ENCODE measurements around the gene ZBTB32.

ZBTB32 gene

GRCh38 chr19:35751839-35752745, 47.7 kb downstream of the ZBTB32 start:
- Histone ChIP-seq H3K36me3 (ENCODE audit: control insufficient read depth in 2 of 2, insufficient read depth in 1 of 2, low read length in 2 of 2) (peaks cover 39 to 62% of the 10 kb centered on the region in 2 experiments), H3K4me1 (ENCODE audit: control insufficient read depth, insufficient read depth, low read length) (peaks cover 19% of the 10 kb centered on the region), H3K4me3 (ENCODE audit: low read depth, low read length) (no peak overlapping the region), H3K27ac (ENCODE audit: extremely low read depth, low read depth, low read length) (0 out of 2 replicates have a peak overlapping the region, but pooled peaks have one; percentile 2), H3K9me3 (ENCODE audit: control insufficient read depth, insufficient read depth, low read depth, low read length) (no peaks in the 10 kb centered on the region; the same call in none of the 2 replicates)
- TF ChIP-seq ZNF473 (tag by site-specific recombination; IDR thresholded peaks at IDR 0.05) (no peak), ZNF223 (tag by site-specific recombination; IDR thresholded peaks at IDR 0.05) (0 out of 2 replicates have a peak, but pooled peaks have one; percentile 55), ZNF398 (tag by site-specific recombination; IDR thresholded peaks at IDR 0.05) (no peak), ZNF624 (tag by site-specific recombination; IDR thresholded peaks at IDR 0.05) (no peak), SETDB1 (IDR thresholded peaks at IDR 0.05; ENCODE audit: insufficient read length, low read length) (no peak), ZBTB48 (tag by site-specific recombination; IDR thresholded peaks at IDR 0.05) (0 out of 2 replicates have a peak, but pooled peaks have one; percentile 33)
- POLR2A ChIA-PET = interaction anchor here (0.7 to 4.1 kb wide), 4 partner anchors 12 to 213 kb away, joined by 3 to 34 read pairs (median 4); no protein-coding TSS in a partner anchor
- CTCF ChIA-PET = interaction anchor here (0.6 to 2.3 kb wide), 6 partner anchors 21 to 820 kb away, joined by 3 to 7 read pairs (median 4); no protein-coding TSS in a partner anchor

- POLR2A ChIA-PET = interaction anchor here (1.0 to 4.1 kb wide), 2 partner anchors 12 to 51 kb away, joined by 4 to 34 read pairs; no protein-coding TSS in a partner anchor
Observed at GRCh38 chr19:35752746-35753350, 48.5 kb downstream of the ZBTB32 start.

GRCh38 chr19:35753634-35754369, 49.4 kb downstream of the ZBTB32 start:
- POLR2A ChIA-PET = interaction anchor here (0.7 to 0.8 kb wide), 2 partner anchors 13 to 23 kb away, joined by 3 to 6 read pairs; no protein-coding TSS in a partner anchor
- Histone ChIP-seq H3K4me1 (ENCODE audit: control insufficient read depth, insufficient read depth, low read length) (peaks cover 18% of the 10 kb centered on the region), H3K9me3 (ENCODE audit: control insufficient read depth, insufficient read depth, low read depth, low read length) (no peaks in the 10 kb centered on the region; the same call in 1 of the 2 replicates), H3K4me3 (ENCODE audit: low read depth, low read length) (no peak overlapping the region), H3K27ac (ENCODE audit: extremely low read depth, low read depth, low read length) (peak overlapping the region; percentile 17; the same call in 1 of the 2 replicates), H3K36me3 (ENCODE audit: control insufficient read depth in 2 of 2, insufficient read depth in 1 of 2, low read length in 2 of 2) (peaks cover 39 to 55% of the 10 kb centered on the region in 2 experiments)
- CTCF ChIA-PET = interaction anchor here (0.6 to 2.3 kb wide), 2 partner anchors 65 to 168 kb away, joined by 3 to 7 read pairs; no protein-coding TSS in a partner anchor
- TF ChIP-seq KLF9 (tag by site-specific recombination; IDR thresholded peaks at IDR 0.05; ENCODE audit: low read depth) (no peak), PRDM4 (tag by site-specific recombination; IDR thresholded peaks at IDR 0.05) (no peak), HOXD13 (CRISPR knock-in tag; IDR thresholded peaks at IDR 0.05; ENCODE audit: borderline replicate concordance) (no peak), HIC1 (tag by site-specific recombination; IDR thresholded peaks at IDR 0.05) (no peak), ZNF704 (tag by site-specific recombination; IDR thresholded peaks at IDR 0.05) (no peak), RBAK (tag by site-specific recombination; IDR thresholded peaks at IDR 0.05) (no peak)

More at GRCh38 chr19:35752746-35753350, 48.5 kb downstream of the ZBTB32 start:
- TF ChIP-seq ZNF214 (tag by site-specific recombination; IDR thresholded peaks at IDR 0.05; ENCODE audit: borderline replicate concordance) = no peak
- no peak for TF ChIP-seq KLF8 (tag by site-specific recombination; IDR thresholded peaks at IDR 0.05)
- no peak for TF ChIP-seq ZNF350 (tag by site-specific recombination; IDR thresholded peaks at IDR 0.05)
- 0 out of 2 replicates have a peak, but pooled peaks have one; percentile 3 for TF ChIP-seq ZNF223 (tag by site-specific recombination; IDR thresholded peaks at IDR 0.05)
- TF ChIP-seq ZNF292 (tag by site-specific recombination; IDR thresholded peaks at IDR 0.05; ENCODE audit: borderline replicate concordance, low read depth) = no peak
- TF ChIP-seq YY2 (tag by site-specific recombination; IDR thresholded peaks at IDR 0.05) = no peak
- no peak for TF ChIP-seq ZSCAN4 (tag by site-specific recombination; IDR thresholded peaks at IDR 0.05)
- peaks cover 21% of the 10 kb centered on the region for H3K4me1 ChIP-seq (ENCODE audit: control insufficient read depth, insufficient read depth, low read length)
- CTCF ChIA-PET = interaction anchor here (0.6 to 2.3 kb wide), 4 partner anchors 20 to 179 kb away, joined by 3 to 7 read pairs (median 4); no protein-coding TSS in a partner anchor
- no peak overlapping the region for H3K4me3 ChIP-seq (ENCODE audit: low read depth, low read length)
- H3K27ac ChIP-seq (ENCODE audit: extremely low read depth, low read depth, low read length) = no peak overlapping the region
- peaks cover 39 to 55% of the 10 kb centered on the region in 2 experiments for H3K36me3 ChIP-seq (ENCODE audit: control insufficient read depth in 2 of 2, insufficient read depth in 1 of 2, low read length in 2 of 2)
- no peaks in the 10 kb centered on the region; the same call in 1 of the 2 replicates for H3K9me3 ChIP-seq (ENCODE audit: control insufficient read depth, insufficient read depth, low read depth, low read length)

All from HEK293 (cell line).